Measurements from ENCODE around the gene PCA3.
A peak's percentile ranks its signal among the peaks of the same experiment; 100 is the strongest.
"Not testable (repeated sequence)": the region's sequence is repeated elsewhere in the genome, so short reads cannot be mapped to it uniquely, and the experiment has no call there.

The PCA3 gene

GRCh38 chr9:76764138-76764537 is at the start of gene PCA3:
TSS of gene PCA3 (plus strand) at chr9:76764438.
- no peak for DNase-seq (ENCODE audit: low read depth)

GRCh38 chr9:76716085-76716672 is 48.1 kb upstream of the PCA3 start:
- no peak for DNase-seq (ENCODE audit: low read depth)

GRCh38 chr9:76717176-76717575 is 47.1 kb upstream of the PCA3 start:
- no peak for DNase-seq (ENCODE audit: low read depth)

GRCh38 chr9:76717613-76718012 is 46.6 kb upstream of the PCA3 start:
- DNase-seq (ENCODE audit: low read depth): peak; percentile 1

- DNase-seq (ENCODE audit: low read depth): no peak
Observed at GRCh38 chr9:76718166-76718565, 46.1 kb upstream of the PCA3 start.

GRCh38 chr9:76720245-76720644 is 44.0 kb upstream of the PCA3 start:
- no peak for DNase-seq (ENCODE audit: low read depth)

GRCh38 chr9:76725011-76725546 is 39.2 kb upstream of the PCA3 start:
- DNase-seq (ENCODE audit: low read depth): no peak

- no peak for DNase-seq (ENCODE audit: low read depth)
Observed at GRCh38 chr9:76725885-76726284, 38.4 kb upstream of the PCA3 start.

GRCh38 chr9:76729116-76729515 is 35.1 kb upstream of the PCA3 start:
- DNase-seq (ENCODE audit: low read depth): no peak

- DNase-seq (ENCODE audit: low read depth): no peak
Observed at GRCh38 chr9:76729980-76730737, 34.1 kb upstream of the PCA3 start.

GRCh38 chr9:76730801-76731200 is 33.4 kb upstream of the PCA3 start:
- DNase-seq (ENCODE audit: low read depth): no peak

GRCh38 chr9:76732341-76732958 is 31.8 kb upstream of the PCA3 start:
- DNase-seq (ENCODE audit: low read depth): no peak

GRCh38 chr9:76733096-76733495 is 31.1 kb upstream of the PCA3 start:
- DNase-seq (ENCODE audit: low read depth): no peak

- DNase-seq (ENCODE audit: low read depth): no peak
Observed at GRCh38 chr9:76734716-76735115, 29.5 kb upstream of the PCA3 start.

GRCh38 chr9:76737154-76737902 is 26.9 kb upstream of the PCA3 start:
- no peak for DNase-seq (ENCODE audit: low read depth)

- no peak for DNase-seq (ENCODE audit: low read depth)
Observed at GRCh38 chr9:76738402-76738801, 25.8 kb upstream of the PCA3 start.

- no peak for DNase-seq (ENCODE audit: low read depth)
Observed at GRCh38 chr9:76741524-76741923, 22.7 kb upstream of the PCA3 start.

- DNase-seq (ENCODE audit: low read depth): not testable (repeated sequence)
Observed at GRCh38 chr9:76742890-76743289, 21.3 kb upstream of the PCA3 start.

- DNase-seq (ENCODE audit: low read depth): no peak
Observed at GRCh38 chr9:76743931-76744330, 20.3 kb upstream of the PCA3 start.

GRCh38 chr9:76744336-76744735 is 19.9 kb upstream of the PCA3 start:
- DNase-seq (ENCODE audit: low read depth): no peak

GRCh38 chr9:76751001-76751400 is 13.2 kb upstream of the PCA3 start:
- DNase-seq (ENCODE audit: low read depth): no peak

GRCh38 chr9:76756268-76756640 is 8.0 kb upstream of the PCA3 start:
- DNase-seq (ENCODE audit: low read depth): peak; percentile 34

Measured in EH (cell line).